Lower leg skin (tissue), 4 donors: ENCODE measurements around the gene AOC2. TPM values are rescaled to one million over a fixed set of nuclear protein-coding genes. Genes with fewer than 3 reads are reported as not detected.

Experiments used
- DNase-seq, 2 donors: peaks; one replicate each; pipeline ENCODE4 v3.0.0-alpha.2; 2019; ENCODE audit warnings: low spot score in 2 of 2
- H3K4me3 ChIP-seq: fragments of 200-600 bp; sonication (generic); 2 replicates; pipeline ENCODE4 v1.5.1; 2017; ENCODE audit warnings: mild to moderate bottlenecking, low read depth; ENCODE audit not compliant: poor library complexity, severe bottlenecking
- POLR2A ChIP-seq, 2 donors: fragments of 450-650 bp; IDR thresholded peaks; one replicate each; pipeline ENCODE4 v1.6.1; 2016 to 2017; ENCODE audit warnings: antibody characterized with exemption in 2 of 2, mild to moderate bottlenecking in 1 of 2, moderate library complexity in 1 of 2
- WGBS, 2 donors: methylation state at CpG; one replicate each; pipeline ENCODE4 v1.1.5; 2018; 5-methylcytosine and 5-hydroxymethylcytosine counted together
- intact Hi-C: fragments of 100-400 bp; cut with DNase I; formaldehyde crosslinking; loops from one replicate; pipeline ENCODE4 v1.15.0; 2023; ENCODE audit warnings: low total_unique reads
- total RNA-seq, 4 donors: library from RNA; depleted of rRNA; stranded (reverse); fragments of >200 nt; gene quantifications; one replicate each; pipeline ENCODE4 v1.1.0, GENCODE V29; 2016
- TF ChIP-seq, protein P1 (sequence below), 3 donors: fragments of 450-650 bp; IDR thresholded peaks; one replicate each; pipeline ENCODE4 v1.5.1; 2016; ENCODE audit warnings: antibody characterized with exemption in 3 of 3, mild to moderate bottlenecking in 3 of 3, moderate library complexity in 2 of 3

Gene AOC2
- total RNA-seq, 4 donors from 2014 or later = 0.52 to 2.4 (median 1.2) TPM

- 90 to 95% methylated on average over 7 of the region's 7 CpGs for WGBS, 2 donors
- no peak overlapping the region for H3K4me3 ChIP-seq
- DNase-seq = no peak
These were observed 23.2 kb upstream of the AOC2 start for GRCh38 chr17:42821176-42821575.

GRCh38 chr17:42827472-42827871, 16.9 kb upstream of the AOC2 start:
- TF ChIP-seq, protein P1, sequence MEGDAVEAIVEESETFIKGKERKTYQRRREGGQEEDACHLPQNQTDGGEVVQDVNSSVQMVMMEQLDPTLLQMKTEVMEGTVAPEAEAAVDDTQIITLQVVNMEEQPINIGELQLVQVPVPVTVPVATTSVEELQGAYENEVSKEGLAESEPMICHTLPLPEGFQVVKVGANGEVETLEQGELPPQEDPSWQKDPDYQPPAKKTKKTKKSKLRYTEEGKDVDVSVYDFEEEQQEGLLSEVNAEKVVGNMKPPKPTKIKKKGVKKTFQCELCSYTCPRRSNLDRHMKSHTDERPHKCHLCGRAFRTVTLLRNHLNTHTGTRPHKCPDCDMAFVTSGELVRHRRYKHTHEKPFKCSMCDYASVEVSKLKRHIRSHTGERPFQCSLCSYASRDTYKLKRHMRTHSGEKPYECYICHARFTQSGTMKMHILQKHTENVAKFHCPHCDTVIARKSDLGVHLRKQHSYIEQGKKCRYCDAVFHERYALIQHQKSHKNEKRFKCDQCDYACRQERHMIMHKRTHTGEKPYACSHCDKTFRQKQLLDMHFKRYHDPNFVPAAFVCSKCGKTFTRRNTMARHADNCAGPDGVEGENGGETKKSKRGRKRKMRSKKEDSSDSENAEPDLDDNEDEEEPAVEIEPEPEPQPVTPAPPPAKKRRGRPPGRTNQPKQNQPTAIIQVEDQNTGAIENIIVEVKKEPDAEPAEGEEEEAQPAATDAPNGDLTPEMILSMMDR (IDR thresholded peaks at IDR 0.05) = no peak
- no peak for TF ChIP-seq POLR2A (IDR thresholded peaks at IDR 0.05)
- H3K4me3 ChIP-seq = no peak overlapping the region
- 88 to 90% methylated on average over 1 of the region's 1 CpG for WGBS, 2 donors
- DNase-seq = no peak
- intact Hi-C loops = loop anchor here (10.0 kb wide), 1 partner anchor 103 kb away; no protein-coding TSS in a partner anchor

More at GRCh38 chr17:42821176-42821575, 23.2 kb upstream of the AOC2 start:
- intact Hi-C loops = loop anchor here (10.0 kb wide), 1 partner anchor 96 kb away; no protein-coding TSS in a partner anchor
- TF ChIP-seq POLR2A (IDR thresholded peaks at IDR 0.05) = no peak
- TF ChIP-seq, protein P1 (IDR thresholded peaks at IDR 0.05) = no peak

- DNase-seq = no peak
- intact Hi-C loops = no loop called here
- TF ChIP-seq, protein P1 (IDR thresholded peaks at IDR 0.05) = no peak
- no peak for TF ChIP-seq POLR2A (IDR thresholded peaks at IDR 0.05)
- no peak overlapping the region for H3K4me3 ChIP-seq
These were observed 13.4 kb upstream of the AOC2 start for GRCh38 chr17:42830971-42831370.

DNA sequence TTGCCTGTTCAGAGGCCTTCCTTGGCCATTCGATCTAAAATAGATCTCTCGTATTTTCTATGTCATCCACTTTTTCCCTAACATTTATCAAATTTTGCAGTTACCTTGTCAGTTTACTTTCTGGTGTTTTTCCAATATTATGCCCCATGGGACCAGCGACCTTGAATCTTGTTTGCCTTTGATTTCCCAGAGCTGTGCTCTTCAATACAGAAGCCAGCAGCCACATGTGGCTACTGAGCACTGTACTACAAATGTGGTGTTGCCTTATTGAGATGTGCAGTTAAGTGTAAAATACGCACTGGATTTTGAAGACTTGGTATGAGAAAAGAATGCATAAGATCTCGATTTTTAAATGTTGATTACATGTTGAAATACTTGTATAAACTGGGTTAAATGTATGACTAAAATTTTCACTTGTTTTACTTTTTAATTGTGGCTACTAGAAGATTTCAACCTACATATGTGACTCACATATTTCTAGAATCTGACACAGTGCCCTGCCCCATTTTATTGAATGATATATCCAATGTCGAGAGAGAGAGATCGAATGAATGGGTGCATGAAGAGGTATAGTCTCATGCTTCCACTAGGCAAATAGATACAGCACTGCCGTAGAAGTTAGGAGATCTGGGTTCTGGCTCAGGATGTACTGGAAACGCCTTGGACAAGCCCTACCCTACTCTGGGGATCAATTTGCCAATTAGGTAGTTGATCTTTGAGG, 12.0 kb upstream of the AOC2 start:
- intact Hi-C loops = no loop called here
- TF ChIP-seq, protein P1 (IDR thresholded peaks at IDR 0.05) = no peak
- TF ChIP-seq POLR2A (IDR thresholded peaks at IDR 0.05) = no peak

GRCh38 chr17:42832934-42833766, 11.2 kb upstream of the AOC2 start, which contains the start of gene PSME3:
TSS of gene PSME3 (plus strand) at chr17:42833397. CDS start at chr17:42833632, 235 bp downstream.
- H3K4me3 ChIP-seq = peak within 1 kb of the TSS; percentile 69
- TF ChIP-seq, protein P1 (IDR thresholded peaks at IDR 0.05) = no peak
- peak in 1 of 2 donors; percentile 15 for TF ChIP-seq POLR2A (IDR thresholded peaks at IDR 0.05)
- DNase-seq = peak; percentile 82 to 97
- 0 to 1% methylated on average over 42 to 57 of the region's 71 CpGs for WGBS, 2 donors
- intact Hi-C loops = no loop called here

More for the DNA sequence above, 12.0 kb upstream of the AOC2 start:
- H3K4me3 ChIP-seq = peak overlapping the region; percentile 69
- WGBS, 2 donors = 52 to 53% methylated on average over 9 of the region's 9 CpGs
- no peak for DNase-seq
